GM12874 (cell line): ENCODE results near the gene CELSR1.

ENCODE experiments used
- CTCF ChIP-seq: IDR thresholded peaks from 2 replicates; pipeline ENCODE4 v1.5.1; 2011; ENCODE audit warnings: low read depth, mild to moderate bottlenecking, control low read depth, low read length, moderate library complexity; ENCODE audit not compliant: insufficient read depth

CELSR1 gene

DNA sequence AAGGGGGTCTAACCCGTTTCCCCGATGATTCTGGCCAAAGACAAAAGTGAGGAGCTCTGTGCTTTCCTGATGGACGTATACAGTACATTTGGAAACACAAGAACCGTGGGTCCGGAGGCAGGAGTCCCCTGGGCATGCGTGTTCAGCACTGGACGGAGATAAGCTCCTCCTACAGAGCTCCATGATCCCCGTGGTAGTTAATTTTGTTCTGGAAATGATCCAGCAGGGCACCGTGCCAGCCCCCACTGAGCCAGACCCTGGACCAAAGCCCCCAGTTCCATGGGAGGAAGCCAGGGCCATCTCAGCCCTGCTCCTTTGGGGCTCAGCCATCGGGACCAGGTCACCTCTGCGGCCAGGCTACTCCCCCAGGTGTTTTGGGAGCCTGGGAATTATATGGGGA is 118.6 kb downstream of the CELSR1 start:
- no peak for TF ChIP-seq CTCF

DNA sequence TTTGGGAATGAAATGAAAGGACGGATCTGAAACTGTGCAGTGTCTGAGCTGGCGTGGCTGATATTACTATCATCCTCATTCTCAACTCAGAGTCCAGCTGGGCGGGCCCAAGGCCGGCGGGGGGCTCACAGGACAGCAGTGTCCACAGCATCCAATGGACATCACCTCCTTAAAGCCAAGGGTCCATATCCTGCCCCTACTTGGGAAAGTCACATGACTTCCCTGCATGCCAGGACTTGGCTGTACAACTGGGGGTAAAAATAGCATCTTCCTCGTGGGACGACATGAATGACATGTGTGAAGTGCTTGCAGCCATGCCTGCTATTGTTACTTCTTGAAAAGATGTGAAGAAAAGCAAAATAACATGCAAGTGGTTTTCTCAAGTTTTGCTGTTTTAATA is 119.7 kb downstream of the CELSR1 start:
- no peak for TF ChIP-seq CTCF

DNA sequence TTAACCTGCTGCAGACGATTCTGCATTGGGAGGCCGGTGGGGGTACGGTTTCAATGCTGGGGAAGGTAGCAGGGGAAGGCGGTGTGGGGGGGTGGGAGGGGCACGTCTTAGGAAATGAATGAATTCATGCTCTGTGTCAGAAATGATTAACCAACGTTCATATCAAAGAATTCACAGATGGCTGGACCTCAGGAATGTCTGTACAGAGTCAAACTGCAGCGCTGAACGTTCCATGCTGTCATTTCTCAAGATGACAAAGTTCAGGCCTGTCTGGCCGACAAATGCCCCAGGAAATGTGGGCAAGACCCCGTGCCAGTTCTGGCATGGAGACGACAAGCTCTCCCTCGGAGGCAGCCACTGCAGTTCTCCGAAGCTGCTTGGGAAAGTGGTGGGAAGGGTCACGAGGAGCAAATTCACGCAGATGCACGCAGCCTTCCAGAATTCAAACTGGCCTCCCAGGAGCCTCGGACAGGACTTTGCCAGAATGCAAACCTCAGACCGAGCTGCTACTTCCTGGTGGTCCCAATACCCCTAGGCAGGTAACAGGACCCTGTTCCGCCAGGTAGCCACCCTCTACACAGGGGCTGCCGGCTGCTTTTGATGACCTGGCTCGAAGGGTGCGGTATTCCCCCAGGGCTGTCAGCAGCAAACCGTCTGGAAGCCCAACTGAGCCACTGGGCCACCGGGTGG is 120.4 kb downstream of the CELSR1 start:
- no peak for TF ChIP-seq CTCF

- no peak for TF ChIP-seq CTCF
Measured at GRCh38 chr22:46416520-46416871, 120.9 kb downstream of the CELSR1 start.

DNA sequence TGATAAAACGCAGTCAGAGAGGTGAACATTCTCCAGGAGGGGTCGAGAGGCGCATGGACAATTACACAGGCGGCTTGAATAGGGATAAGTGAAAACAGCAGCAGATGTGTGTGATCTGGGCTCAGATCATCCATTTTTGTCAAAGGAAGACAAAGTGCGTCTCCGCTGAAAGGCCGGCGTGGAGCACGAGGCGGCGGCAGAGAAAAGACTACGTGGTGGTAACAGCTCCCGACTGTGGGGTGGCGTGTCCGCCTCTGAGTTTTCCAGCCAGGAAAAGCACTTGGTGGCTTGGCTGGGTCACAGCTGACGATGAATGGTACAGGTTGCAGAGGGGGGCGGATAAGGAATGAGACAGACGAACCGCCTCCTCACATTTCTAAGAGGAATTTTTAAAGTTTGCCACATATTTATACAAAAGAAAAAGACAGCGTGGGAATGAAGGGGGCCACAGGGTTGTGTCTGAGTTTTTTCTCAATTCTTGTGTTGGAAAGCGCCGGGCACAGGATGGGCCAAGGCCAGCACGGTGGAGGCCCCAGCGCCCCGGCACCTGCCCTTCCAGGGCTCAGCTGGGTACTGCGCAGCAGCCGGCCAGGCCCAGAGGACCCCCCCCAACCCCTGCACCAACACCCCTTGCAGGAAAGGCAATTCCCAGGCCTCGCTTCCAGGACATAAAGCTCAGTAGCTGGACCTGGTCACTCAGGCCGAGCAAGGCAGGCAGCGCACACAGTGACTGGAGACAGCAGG is 121.5 kb downstream of the CELSR1 start:
- no peak for TF ChIP-seq CTCF

DNA sequence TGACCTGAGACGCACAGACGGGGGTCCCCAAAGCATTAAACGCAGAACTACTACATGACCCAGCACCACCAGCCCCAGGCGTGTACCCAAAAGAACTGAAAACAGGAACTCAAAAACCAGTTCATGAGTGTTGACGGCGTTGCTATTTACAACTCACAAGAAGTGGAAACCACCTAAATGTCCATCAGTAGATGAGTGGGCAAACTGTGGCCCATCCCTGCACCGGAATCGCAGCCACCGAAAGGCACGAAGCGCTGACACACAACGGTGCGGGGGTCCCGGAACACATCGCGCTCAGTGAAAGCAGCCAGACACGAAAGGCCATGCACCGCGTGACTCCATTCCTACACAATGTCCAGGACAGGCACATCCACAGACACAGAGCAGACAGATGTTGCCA is 122.7 kb downstream of the CELSR1 start:
- TF ChIP-seq CTCF: no peak

- no peak for TF ChIP-seq CTCF
Measured at GRCh38 chr22:46413725-46414379, 123.6 kb downstream of the CELSR1 start.
